B cell (primary cell): ENCODE results near the gene CLASP1. TPM values are rescaled to one million over a fixed set of nuclear protein-coding genes. Genes with fewer than 3 reads are reported as not detected.

ENCODE experiments used
- ATAC-seq: fragments of 200-7000 bp; cut with Tn5 transposase; one replicate; pipeline ENCODE4 v1.10.0; 2021; ENCODE audit warnings: low read depth, mild to moderate bottlenecking, moderate number of reproducible peaks, moderate library complexity
- CTCF ChIA-PET: fragments of 350-600 bp; sonication (Branson Sonifier 250); formaldehyde crosslinking; loops from one replicate; lab custom pipeline; 2021; ENCODE audit warnings: antibody characterized with exemption, inconsistent platforms; lab: Charles Lee
- POLR2A ChIA-PET: fragments of 350-600 bp; sonication (Branson Sonifier 250); formaldehyde crosslinking; loops from one replicate; lab custom pipeline; 2021; ENCODE audit warnings: antibody characterized with exemption; lab: Charles Lee
- DNase-seq: peaks from one replicate; pipeline ENCODE4 v3.0.0; 2013
- H2AFZ ChIP-seq: 2 replicates; pipeline ENCODE4 v1.6.1; 2012; ENCODE audit warnings: mild to moderate bottlenecking, low read depth, low read length; ENCODE audit not compliant: insufficient read depth, poor library complexity, severe bottlenecking
- H3K27ac ChIP-seq, 2 donors: 1 replicate in 1 of 2; 2 replicates in 1 of 2; pipeline ENCODE4 v1.5.1; 2012 to 2013; ENCODE audit warnings: low read length in 2 of 2, mild to moderate bottlenecking in 2 of 2, moderate library complexity in 1 of 2
- H3K27me3 ChIP-seq, 4 experiments: fragments of 200-600 bp in 1 of 4; sonication (generic) in 1 of 4; replicated peaks in 1 of 4; 1 replicate in 2 of 4; 2 replicates in 2 of 4; pipeline versions ENCODE4 v1.6.1 to v1.7.0; 2013 to 2016; ENCODE audit warnings: low read length in 3 of 4, mild to moderate bottlenecking in 2 of 4, mixed read lengths in 1 of 4, moderate library complexity in 1 of 4; ENCODE audit not compliant: insufficient read depth in 4 of 4, control insufficient read depth in 3 of 4; ENCODE audit errors: control extremely low read depth in 1 of 4
- H3K36me3 ChIP-seq, 2 experiments: replicated peaks in 1 of 2; 1 replicate in 1 of 2; 2 replicates in 1 of 2; pipeline versions ENCODE4 v1.6.1 to v1.7.1; 2013; ENCODE audit warnings: low read length in 1 of 2; ENCODE audit not compliant: insufficient read depth in 2 of 2, control insufficient read depth in 1 of 2; ENCODE audit errors: control extremely low read depth in 1 of 2, extremely low read depth in 1 of 2
- H3K4me1 ChIP-seq, 2 donors: fragments of 200-600 bp in 1 of 2; sonication (generic) in 1 of 2; 1 replicate in 1 of 2; 2 replicates in 1 of 2; pipeline versions ENCODE4 v1.5.1 to v1.6.1; 2013 to 2017; ENCODE audit warnings: low read length in 2 of 2; ENCODE audit not compliant: control insufficient read depth in 2 of 2, insufficient read depth in 2 of 2
- H3K4me2 ChIP-seq: replicated peaks from 2 replicates; pipeline ENCODE3; 2012; ENCODE audit warnings: mild to moderate bottlenecking, low read depth, low read length; ENCODE audit not compliant: poor library complexity, severe bottlenecking
- H3K4me3 ChIP-seq, 5 experiments: fragments of 200-600 bp in 1 of 5; sonication (generic) in 1 of 5; 1 replicate in 3 of 5; 2 replicates in 2 of 5; pipeline versions ENCODE4 v1.5.1 to v1.7.0; 2011 to 2016; ENCODE audit warnings: low read length in 4 of 5, mild to moderate bottlenecking in 4 of 5, low read depth in 2 of 5, control low read depth in 1 of 5, moderate library complexity in 1 of 5; ENCODE audit not compliant: insufficient read depth in 1 of 5; ENCODE audit errors: control extremely low read depth in 1 of 5, extremely low read depth in 1 of 5
- H3K79me2 ChIP-seq: fragments of 200-600 bp; sonication (generic); one replicate; pipeline ENCODE4 v1.6.0; 2016; ENCODE audit warnings: low read length; ENCODE audit not compliant: control insufficient read depth, insufficient read depth
- H3K9ac ChIP-seq: fragments of 200-600 bp; sonication (generic); 2 replicates; pipeline ENCODE4 v1.6.1; 2017; ENCODE audit warnings: mild to moderate bottlenecking, low read length, moderate library complexity
- H3K9me3 ChIP-seq, 3 donors: one replicate each; pipeline versions ENCODE4 v1.6.1 to v1.7.1; 2013; ENCODE audit warnings: low read length in 2 of 3; ENCODE audit not compliant: control insufficient read depth in 2 of 3, insufficient read depth in 1 of 3; ENCODE audit errors: control extremely low read depth in 1 of 3
- H4K20me1 ChIP-seq: 2 replicates; pipeline ENCODE4 v1.6.0; 2012; ENCODE audit warnings: mild to moderate bottlenecking, low read length; ENCODE audit not compliant: insufficient read depth, control insufficient read depth, poor library complexity, severe bottlenecking
- H3K27ac Mint-ChIP-seq: one replicate; pipeline ENCODE4 v1.8.0; 2021; ENCODE audit warnings: mixed read lengths
- H3K27me3 Mint-ChIP-seq: one replicate; pipeline ENCODE4 v1.8.0; 2021; ENCODE audit warnings: mixed read lengths
- H3K4me1 Mint-ChIP-seq: one replicate; pipeline ENCODE4 v1.8.0; 2021; ENCODE audit warnings: mixed read lengths
- H3K4me3 Mint-ChIP-seq: one replicate; pipeline ENCODE4 v1.8.0; 2021; ENCODE audit warnings: mixed read lengths
- H3K9me3 Mint-ChIP-seq: one replicate; pipeline ENCODE4 v1.8.0; 2022; ENCODE audit warnings: mixed read lengths; ENCODE audit not compliant: insufficient read depth
- CTCF ChIP-seq: fragments of 200-600 bp; IDR thresholded peaks from one replicate; pipeline ENCODE4 v1.8.0; 2022; ENCODE audit warnings: antibody characterized with exemption, mild to moderate bottlenecking
- EZH2 ChIP-seq: IDR thresholded peaks from 2 replicates; pipeline ENCODE4 v1.6.1; 2012; ENCODE audit warnings: borderline replicate concordance, low read depth, mild to moderate bottlenecking, moderate library complexity, low read length; ENCODE audit not compliant: insufficient read depth, poor library complexity, severe bottlenecking
- WGBS: methylation state at CpG from one replicate; pipeline ENCODE4 v1.1.5; 2013; ENCODE audit warnings: missing lambda C conversion rate; ENCODE audit not compliant: insufficient coverage; 5-methylcytosine and 5-hydroxymethylcytosine counted together
- intact Hi-C: fragments of 100-400 bp; cut with micrococcal nuclease; formaldehyde crosslinking; loops from one replicate; pipeline ENCODE4 v1.10.0; 2022
- polyA plus RNA-seq: library from polyadenylated mRNA; depleted of rRNA; stranded (reverse); fragments of >200 nt; gene quantifications from 2 replicates; pipeline ENCODE4 v1.2.3, GENCODE V29; 2012
- total RNA-seq, 2 donors: library from RNA; stranded (reverse); fragments of 120-200 nt in 1 of 2; gene quantifications; 1 replicate in 1 of 2; 2 replicates in 1 of 2; pipeline versions ENCODE4 v1.2.3 to v1.2.4, GENCODE V29; 2013 to 2022

Gene CLASP1
- total and polyA plus RNA-seq, 2 donors (not counting 1 experiment from before 2014, with no cell fraction given): 8.7 to 88.0 TPM

DNA sequence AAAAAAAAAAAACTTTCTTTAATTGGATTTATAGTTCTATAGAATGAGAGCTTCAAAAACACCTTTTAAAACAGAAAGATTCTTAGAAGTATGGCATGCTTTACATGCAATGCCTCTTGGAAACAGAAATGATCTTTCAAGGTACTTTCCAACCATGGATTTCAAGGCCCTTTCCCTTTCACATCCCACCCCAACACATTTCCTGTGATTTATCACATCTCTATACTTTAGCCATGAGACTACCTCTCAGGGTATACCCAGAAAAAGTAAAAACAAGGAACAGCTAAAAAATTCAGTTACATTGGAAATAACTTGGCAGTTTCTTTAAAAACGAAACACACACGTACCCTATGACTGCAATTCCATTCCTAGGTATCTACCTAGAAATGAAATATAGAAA, 103.3 kb downstream of the CLASP1 start:
- POLR2A ChIA-PET: interaction anchor here (0.6 kb wide), 1 partner anchor 45 kb away, joined by 6 read pairs; no protein-coding TSS in a partner anchor
- TF ChIP-seq EZH2 (no peak), CTCF (no peak)
- no CpG with 5 or more reads among the region's 2 CpGs for WGBS
- Mint-ChIP-seq H3K27ac (no peak overlapping the region), H3K9me3 (peaks cover 9% of the 10 kb centered on the region), H3K4me3 (no peak overlapping the region), H3K4me1 (peaks cover 41% of the 10 kb centered on the region), H3K27me3 (no peaks in the 10 kb centered on the region)
- DNase-seq (no peak), ATAC-seq (no peak)
- intact Hi-C loops: no loop called here
- peaks cover 81% of the 10 kb centered on the region for H3K79me2 ChIP-seq
- CTCF ChIA-PET: no interaction called here
- no peaks in the 10 kb centered on the region for H3K27me3 ChIP-seq
- peaks cover 0 to 5% (median 1%) of the 10 kb centered on the region in 3 donors for H3K9me3 ChIP-seq
- no peak overlapping the region for H3K4me3 ChIP-seq
- H3K36me3 ChIP-seq: no peaks in the 10 kb centered on the region
- H3K27ac ChIP-seq: no peak overlapping the region
- H3K9ac ChIP-seq: no peak overlapping the region
- H3K4me1 ChIP-seq: peaks cover 13 to 17% of the 10 kb centered on the region in 2 donors
- H4K20me1 ChIP-seq: peaks cover 47% of the 10 kb centered on the region
- no peak overlapping the region for H2AFZ ChIP-seq
- H3K4me2 ChIP-seq: no peak overlapping the region

DNA sequence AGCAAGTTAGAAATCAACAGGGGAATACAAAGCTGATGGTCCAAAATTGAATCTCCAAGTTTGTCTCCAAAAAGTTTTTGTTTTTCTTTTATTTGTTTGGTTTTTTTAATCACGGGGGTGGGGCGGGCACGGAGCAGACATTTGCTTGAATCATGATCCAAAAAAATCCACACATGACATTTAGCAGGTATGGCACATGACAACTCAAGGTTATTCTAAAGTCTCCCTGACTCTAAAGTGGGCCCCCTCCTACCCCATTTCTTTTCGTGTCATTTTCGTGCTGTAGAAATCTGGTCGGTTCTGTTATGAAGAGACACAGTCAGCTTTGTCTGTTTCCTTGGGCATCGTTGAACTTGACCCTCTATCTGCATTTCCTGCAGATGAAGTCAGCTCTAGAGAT, 104.0 kb downstream of the CLASP1 start:
- Histone ChIP-seq H3K4me2 (no peak overlapping the region), H3K27ac (no peak overlapping the region), H3K9ac (no peak overlapping the region), H3K4me3 (no peak overlapping the region), H3K36me3 (no peaks in the 10 kb centered on the region), H3K79me2 (peaks cover 76% of the 10 kb centered on the region), H2AFZ (no peak overlapping the region), H3K27me3 (no peaks in the 10 kb centered on the region), H3K4me1 (peaks cover 13 to 17% of the 10 kb centered on the region in 2 donors), H4K20me1 (peaks cover 41% of the 10 kb centered on the region), H3K9me3 (peaks cover 0 to 5% (median 1%) of the 10 kb centered on the region in 3 donors)
- peaks cover 4% of the 10 kb centered on the region for H3K9me3 Mint-ChIP-seq
- intact Hi-C loops: no loop called here
- no peak for DNase-seq
- no peak overlapping the region for H3K27ac Mint-ChIP-seq
- H3K27me3 Mint-ChIP-seq: no peaks in the 10 kb centered on the region
- WGBS: 98% methylated on average over 6 of the region's 7 CpGs
- ChIA-PET POLR2A (interaction anchor here (0.6 kb wide), 1 partner anchor 45 kb away, joined by 6 read pairs; no protein-coding TSS in a partner anchor), CTCF (no interaction called here)
- TF ChIP-seq EZH2 (no peak), CTCF (no peak)
- ATAC-seq: no peak
- H3K4me3 Mint-ChIP-seq: no peak overlapping the region
- H3K4me1 Mint-ChIP-seq: peaks cover 35% of the 10 kb centered on the region
